GM18505 (cell line): ENCODE data around the gene GALNT2.

Experiments
- ATAC-seq: cut with Tn5 transposase; IDR thresholded peaks from one replicate; pipeline ENCODE4 v1.9.1; 2021; ENCODE audit not compliant: unreplicated experiment
- POLR2A ChIP-seq: IDR thresholded peaks from 4 replicates; pipeline ENCODE4 v1.6.1; 2011; ENCODE audit warnings: borderline replicate concordance; ENCODE audit not compliant: insufficient read depth, insufficient read length; ENCODE audit errors: extremely low read depth

GALNT2 gene

GRCh38 chr1:230295367-230295766 is 228.3 kb downstream of the GALNT2 start:
- no peak for TF ChIP-seq POLR2A
- ATAC-seq: no peak

- no peak for ATAC-seq
- no peak for TF ChIP-seq POLR2A
Observed at GRCh38 chr1:230299191-230300006, 232.4 kb downstream of the GALNT2 start.

- ATAC-seq: no peak
- TF ChIP-seq POLR2A: no peak
Observed at GRCh38 chr1:230300322-230301301, 233.6 kb downstream of the GALNT2 start.

- no peak for ATAC-seq
- TF ChIP-seq POLR2A: no peak
Observed at GRCh38 chr1:230301322-230301721, 234.3 kb downstream of the GALNT2 start.

GRCh38 chr1:230301822-230302221 is 234.8 kb downstream of the GALNT2 start:
- TF ChIP-seq POLR2A: no peak
- ATAC-seq: no peak

GRCh38 chr1:230303069-230303468 is 236.0 kb downstream of the GALNT2 start:
- ATAC-seq: no peak
- TF ChIP-seq POLR2A: no peak

- no peak for TF ChIP-seq POLR2A
- ATAC-seq: no peak
Observed at GRCh38 chr1:230303822-230304221, 236.8 kb downstream of the GALNT2 start.

GRCh38 chr1:230306169-230306568 is 239.1 kb downstream of the GALNT2 start:
- ATAC-seq: no peak
- TF ChIP-seq POLR2A: no peak

GRCh38 chr1:230307213-230307612 is 240.2 kb downstream of the GALNT2 start:
- TF ChIP-seq POLR2A: no peak

GRCh38 chr1:230308039-230308438 is 241.0 kb downstream of the GALNT2 start:
- no peak for ATAC-seq
- TF ChIP-seq POLR2A: no peak

More at GRCh38 chr1:230307213-230307612, 240.2 kb downstream of the GALNT2 start:
- no peak for ATAC-seq

GRCh38 chr1:230308821-230309220 is 241.8 kb downstream of the GALNT2 start:
- no peak for ATAC-seq

GRCh38 chr1:230309646-230310177 is 242.7 kb downstream of the GALNT2 start:
- TF ChIP-seq POLR2A: no peak
- ATAC-seq: no peak

More at GRCh38 chr1:230308821-230309220, 241.8 kb downstream of the GALNT2 start:
- no peak for TF ChIP-seq POLR2A
